ENCODE data around the gene CAMTA1. TPM values are rescaled to one million over a fixed set of nuclear protein-coding genes. Genes with fewer than 3 reads are reported as not detected.

The CAMTA1 gene
- total RNA-seq, 1 experiment from 2014 or later: 69.5 TPM

DNA sequence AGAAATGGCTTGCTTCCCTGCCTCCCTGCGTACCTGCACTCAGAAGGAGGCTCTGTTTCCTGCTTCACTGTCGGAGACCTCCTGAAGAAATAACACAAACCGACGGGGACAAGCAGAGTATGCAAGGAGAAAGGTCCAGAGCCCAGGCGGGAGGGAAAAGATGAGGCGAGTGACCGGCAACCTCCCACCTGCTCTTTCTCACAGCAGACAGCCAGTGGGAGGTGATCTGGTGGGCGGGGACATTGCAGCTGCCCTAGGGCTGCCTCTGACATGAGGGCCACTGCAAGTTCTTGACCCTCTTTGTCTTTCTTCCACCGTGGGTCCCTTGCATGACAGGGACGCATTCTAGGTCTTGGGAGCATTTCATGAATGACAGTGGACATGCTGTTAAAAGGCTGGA is 368.2 kb downstream of the CAMTA1 start:
- Histone ChIP-seq H3K9me2 (ENCODE audit: insufficient read depth) (no peaks in the 10 kb centered on the region), H3K4me2 (ENCODE audit: low read length) (no peak overlapping the region), H3K9me3 (ENCODE audit: control insufficient read depth in 1 of 2, insufficient read depth in 1 of 2, low read depth in 1 of 2, low read length in 2 of 2) (no peaks in the 10 kb centered on the region), H3K4me3 (replicated peaks in 1 of 2; ENCODE audit: low read depth in 1 of 2, low read length in 2 of 2) (no peak overlapping the region), H4K20me1 (ENCODE audit: insufficient read depth) (no peaks in the 10 kb centered on the region), H2AFZ (ENCODE audit: low read depth, low read length, poor library complexity, severe bottlenecking) (no peak overlapping the region), H3K4me1 (ENCODE audit: control insufficient read depth in 1 of 2, insufficient read depth in 2 of 2, low read length in 2 of 2) (no peaks in the 10 kb centered on the region), H3K27me3 (ENCODE audit: insufficient read depth, low read length) (peaks cover 14% of the 10 kb centered on the region; the same call in 1 of the 2 replicates), H3K9ac (ENCODE audit: low read length) (no peak overlapping the region), H3K27ac (ENCODE audit: low read depth, low read length) (no peak overlapping the region), H3K36me3 (ENCODE audit: control insufficient read depth in 1 of 2, insufficient read depth in 2 of 2, low read length in 2 of 2) (no peaks in the 10 kb centered on the region), H3K79me2 (ENCODE audit: insufficient read depth, low read length) (no peaks in the 10 kb centered on the region)
- DNase-seq (ENCODE audit: low read depth, low spot score): no peak
- ChIA-PET RAD21 (ENCODE audit: low non-redundant PET in 1 of 2, low total read pairs in 2 of 2, uncharacterized antibody in 2 of 2, unreplicated experiment in 2 of 2) (no interaction called here), POLR2A (no interaction called here), CTCF (no interaction called here)
- ATAC-seq: no peak
- intact Hi-C loops (cut with micrococcal nuclease): no loop called here
- no TSS peak for BruUV-seq (replicated peaks)
- TF ChIP-seq, protein P1, sequence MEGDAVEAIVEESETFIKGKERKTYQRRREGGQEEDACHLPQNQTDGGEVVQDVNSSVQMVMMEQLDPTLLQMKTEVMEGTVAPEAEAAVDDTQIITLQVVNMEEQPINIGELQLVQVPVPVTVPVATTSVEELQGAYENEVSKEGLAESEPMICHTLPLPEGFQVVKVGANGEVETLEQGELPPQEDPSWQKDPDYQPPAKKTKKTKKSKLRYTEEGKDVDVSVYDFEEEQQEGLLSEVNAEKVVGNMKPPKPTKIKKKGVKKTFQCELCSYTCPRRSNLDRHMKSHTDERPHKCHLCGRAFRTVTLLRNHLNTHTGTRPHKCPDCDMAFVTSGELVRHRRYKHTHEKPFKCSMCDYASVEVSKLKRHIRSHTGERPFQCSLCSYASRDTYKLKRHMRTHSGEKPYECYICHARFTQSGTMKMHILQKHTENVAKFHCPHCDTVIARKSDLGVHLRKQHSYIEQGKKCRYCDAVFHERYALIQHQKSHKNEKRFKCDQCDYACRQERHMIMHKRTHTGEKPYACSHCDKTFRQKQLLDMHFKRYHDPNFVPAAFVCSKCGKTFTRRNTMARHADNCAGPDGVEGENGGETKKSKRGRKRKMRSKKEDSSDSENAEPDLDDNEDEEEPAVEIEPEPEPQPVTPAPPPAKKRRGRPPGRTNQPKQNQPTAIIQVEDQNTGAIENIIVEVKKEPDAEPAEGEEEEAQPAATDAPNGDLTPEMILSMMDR (IDR thresholded peaks at IDR 0.05 in 2 of 3, conservative IDR thresholded peaks at IDR 0.05 in 1 of 3; ENCODE audit: borderline replicate concordance in 1 of 3, insufficient read depth in 1 of 3, low read depth in 2 of 3, low read length in 2 of 3): no peak
- TF ChIP-seq ZFX (IDR thresholded peaks at IDR 0.05) (no peak), POLR2AphosphoS5 (IDR thresholded peaks at IDR 0.05; ENCODE audit: low read depth, low read length) (no peak), POLR2A (IDR thresholded peaks at IDR 0.05; ENCODE audit: borderline replicate concordance, extremely low read depth, insufficient read depth, insufficient read length) (no peak), ELF1 (IDR thresholded peaks at IDR 0.05; ENCODE audit: borderline replicate concordance, low read depth) (no peak), EGR1 (IDR thresholded peaks at IDR 0.05; ENCODE audit: low read depth) (no peak), CBX3 (IDR thresholded peaks at IDR 0.05; ENCODE audit: low read depth) (no peak), SP1 (IDR thresholded peaks at IDR 0.05; ENCODE audit: low read depth) (no peak), FOSL1 (IDR thresholded peaks at IDR 0.05; ENCODE audit: low read depth) (no peak)
- TF ChIP-seq, protein P2, sequence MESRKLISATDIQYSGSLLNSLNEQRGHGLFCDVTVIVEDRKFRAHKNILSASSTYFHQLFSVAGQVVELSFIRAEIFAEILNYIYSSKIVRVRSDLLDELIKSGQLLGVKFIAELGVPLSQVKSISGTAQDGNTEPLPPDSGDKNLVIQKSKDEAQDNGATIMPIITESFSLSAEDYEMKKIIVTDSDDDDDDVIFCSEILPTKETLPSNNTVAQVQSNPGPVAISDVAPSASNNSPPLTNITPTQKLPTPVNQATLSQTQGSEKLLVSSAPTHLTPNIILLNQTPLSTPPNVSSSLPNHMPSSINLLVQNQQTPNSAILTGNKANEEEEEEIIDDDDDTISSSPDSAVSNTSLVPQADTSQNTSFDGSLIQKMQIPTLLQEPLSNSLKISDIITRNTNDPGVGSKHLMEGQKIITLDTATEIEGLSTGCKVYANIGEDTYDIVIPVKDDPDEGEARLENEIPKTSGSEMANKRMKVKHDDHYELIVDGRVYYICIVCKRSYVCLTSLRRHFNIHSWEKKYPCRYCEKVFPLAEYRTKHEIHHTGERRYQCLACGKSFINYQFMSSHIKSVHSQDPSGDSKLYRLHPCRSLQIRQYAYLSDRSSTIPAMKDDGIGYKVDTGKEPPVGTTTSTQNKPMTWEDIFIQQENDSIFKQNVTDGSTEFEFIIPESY (IDR thresholded peaks at IDR 0.05; ENCODE audit: extremely low read depth, insufficient replicate concordance, low read length): no peak
- TF ChIP-seq, protein P3, sequence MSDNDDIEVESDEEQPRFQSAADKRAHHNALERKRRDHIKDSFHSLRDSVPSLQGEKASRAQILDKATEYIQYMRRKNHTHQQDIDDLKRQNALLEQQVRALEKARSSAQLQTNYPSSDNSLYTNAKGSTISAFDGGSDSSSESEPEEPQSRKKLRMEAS (IDR thresholded peaks at IDR 0.05): no peak

Measured in HCT116 (cell line).